Spleen (tissue), 11 donors: ENCODE data around the gene TOMT. TPM values are rescaled to one million over a fixed set of nuclear protein-coding genes. Genes with fewer than 3 reads are reported as not detected.

Experiments used
- DNase-seq: peaks from one replicate; pipeline ENCODE4 v3.0.0-alpha.2; 2020
- H3K27ac ChIP-seq, 8 donors: fragments of 200-600 bp; sonication (generic) in 7 of 8; 1 replicate in 4 of 8; 2 replicates in 4 of 8; pipeline versions ENCODE4 v1.5.0 to v1.8.0; 2016 to 2021; ENCODE audit warnings: inconsistent platforms in 4 of 8, mild to moderate bottlenecking in 4 of 8, moderate library complexity in 1 of 8
- H3K27me3 ChIP-seq, 7 donors: fragments of 200-600 bp; sonication (generic) in 6 of 7; replicated peaks in 1 of 7; 1 replicate in 4 of 7; 2 replicates in 3 of 7; pipeline versions ENCODE4 v1.5.0 to v1.8.0; 2016 to 2021; ENCODE audit warnings: inconsistent platforms in 3 of 7, mild to moderate bottlenecking in 1 of 7
- H3K36me3 ChIP-seq, 6 donors: fragments of 200-600 bp; sonication (generic) in 5 of 6; 1 replicate in 4 of 6; 2 replicates in 2 of 6; pipeline versions ENCODE4 v1.5.0 to v1.8.0; 2016 to 2021; ENCODE audit warnings: inconsistent platforms in 2 of 6
- H3K4me1 ChIP-seq, 6 donors: fragments of 200-600 bp; sonication (generic) in 5 of 6; 1 replicate in 3 of 6; 2 replicates in 3 of 6; pipeline versions ENCODE4 v1.5.0 to v1.8.0; 2016 to 2021; ENCODE audit warnings: inconsistent platforms in 3 of 6
- H3K4me3 ChIP-seq, 8 donors: fragments of 200-600 bp; sonication (generic) in 7 of 8; 1 replicate in 4 of 8; 2 replicates in 4 of 8; pipeline versions ENCODE4 v1.5.0 to v1.8.0; 2016 to 2021; ENCODE audit warnings: inconsistent platforms in 4 of 8, mild to moderate bottlenecking in 4 of 8, moderate library complexity in 2 of 8
- H3K9me3 ChIP-seq, 8 donors: fragments of 200-600 bp; sonication (generic) in 7 of 8; 1 replicate in 4 of 8; 2 replicates in 4 of 8; pipeline versions ENCODE4 v1.5.0 to v1.8.0; 2016 to 2021; ENCODE audit warnings: inconsistent platforms in 4 of 8
- CTCF ChIP-seq, 11 experiments: fragments of 200-600 bp in 7 of 11; fragments of 450-650 bp in 4 of 11; sonication (generic) in 4 of 11; IDR thresholded peaks in 8 of 11; conservative IDR thresholded peaks in 3 of 11; 1 replicate in 7 of 11; 2 replicates in 4 of 11; pipeline versions ENCODE4 v1.4.0 to v1.8.0; 2016 to 2021; ENCODE audit warnings: antibody characterized with exemption in 11 of 11, inconsistent platforms in 4 of 11, mild to moderate bottlenecking in 1 of 11
- POLR2A ChIP-seq, 3 donors: fragments of 450-650 bp; IDR thresholded peaks; one replicate each; pipeline ENCODE4 v1.5.1; 2017; ENCODE audit warnings: antibody characterized with exemption in 3 of 3, mild to moderate bottlenecking in 1 of 3
- POLR2AphosphoS5 ChIP-seq, 3 donors: sonication (generic); formaldehyde crosslinking; IDR thresholded peaks; one replicate each; pipeline ENCODE4 v1.5.1; 2017; ENCODE audit warnings: antibody characterized with exemption in 3 of 3
- WGBS, 5 donors: extraction: QIAGEN DNeasy Blood & Tissue Kit in 3 of 5; methylation state at CpG; one replicate each; pipeline versions ENCODE4 v1.1.5 to v1.1.7; 2013 to 2018; 5-methylcytosine and 5-hydroxymethylcytosine counted together
- intact Hi-C: fragments of 100-400 bp; cut with DNase I; formaldehyde crosslinking; loops from one replicate; pipeline ENCODE4 v1.15.0; 2023; ENCODE audit warnings: low total_unique reads
- polyA plus RNA-seq, 3 donors: library from polyadenylated mRNA; stranded (reverse); fragments of 200-250 nt; gene quantifications; one replicate each; pipeline ENCODE4 v1.2.1, GENCODE V29; 2013
- total RNA-seq, 7 donors: library from RNA; depleted of rRNA in 3 of 7; stranded (reverse); fragments of >200 nt in 3 of 7; fragmentation: NEBNext Ultra II Directional in 4 of 7; extraction: Animal tissue kit (Norgen Biotek cat#: 25700) in 4 of 7; gene quantifications; one replicate each; pipeline versions ENCODE4 v1.1.0 to v1.2.1, GENCODE V29; 2016 to 2021
- donor health status: healthy with polysubstance abuse.
- donor health status: DM: no; HTN: no; CAD: no; lungs with moderate emphysema.
- donor health status: DM: no; HTN: no; CAD: no.
- donor health status: Bipolar disorder and iron deficiency.
- donor health status: healthy.
- donor health status: DM: no; HTN: no; CAD: no.
- donor health status: DM: yes; HTN: yes; CAD: no.

TOMT gene
- total and polyA plus RNA-seq, 10 donors, result not detected

- peaks cover 18 to 65% (median 47%) of the 10 kb centered on the region in 6 donors for H3K4me1 ChIP-seq
- TF ChIP-seq POLR2A (IDR thresholded peaks at IDR 0.05), result no peak
- no peak for TF ChIP-seq POLR2AphosphoS5 (IDR thresholded peaks at IDR 0.05)
- no peak for TF ChIP-seq CTCF (IDR thresholded peaks at IDR 0.05 in 8 of 11, conservative IDR thresholded peaks at IDR 0.05 in 3 of 11)
- peaks cover 0 to 46% (median 3%) of the 10 kb centered on the region in 6 donors for H3K36me3 ChIP-seq
- DNase-seq, result no peak
- H3K9me3 ChIP-seq, result no peaks in the 10 kb centered on the region
- no peak overlapping the region for H3K4me3 ChIP-seq
- peak overlapping the region in 4 of 8 donors; percentile 2 to 40 (median 13) for H3K27ac ChIP-seq
- intact Hi-C loops, result no loop called here
- H3K27me3 ChIP-seq, result no peaks in the 10 kb centered on the region
Observed at GRCh38 chr11:72067266-72067665, 38.5 kb upstream of the TOMT start.

GRCh38 chr11:72067676-72068075, 38.0 kb upstream of the TOMT start:
- Histone ChIP-seq H3K27me3 (no peaks in the 10 kb centered on the region), H3K27ac (peak overlapping the region in 4 of 8 donors; percentile 2 to 89 (median 44)), H3K9me3 (no peaks in the 10 kb centered on the region), H3K36me3 (peaks cover 0 to 42% (median 3%) of the 10 kb centered on the region in 6 donors), H3K4me1 (peaks cover 21 to 69% (median 50%) of the 10 kb centered on the region in 6 donors), H3K4me3 (no peak overlapping the region)
- TF ChIP-seq CTCF (IDR thresholded peaks at IDR 0.05 in 8 of 11, conservative IDR thresholded peaks at IDR 0.05 in 3 of 11), result no peak
- TF ChIP-seq POLR2AphosphoS5 (IDR thresholded peaks at IDR 0.05), result no peak
- TF ChIP-seq POLR2A (IDR thresholded peaks at IDR 0.05), result no peak
- intact Hi-C loops, result no loop called here
- DNase-seq, result no peak

- TF ChIP-seq POLR2A (IDR thresholded peaks at IDR 0.05) (no peak), CTCF (IDR thresholded peaks at IDR 0.05 in 8 of 11, conservative IDR thresholded peaks at IDR 0.05 in 3 of 11) (no peak), POLR2AphosphoS5 (IDR thresholded peaks at IDR 0.05) (no peak)
- H3K36me3 ChIP-seq, result peaks cover 0 to 38% (median 3%) of the 10 kb centered on the region in 6 donors
- peak overlapping the region in 1 of 8 donors; percentile 23 for H3K4me3 ChIP-seq
- no peaks in the 10 kb centered on the region for H3K9me3 ChIP-seq
- intact Hi-C loops, result no loop called here
- H3K4me1 ChIP-seq, result peaks cover 21 to 79% (median 51%) of the 10 kb centered on the region in 6 donors
- H3K27me3 ChIP-seq, result no peaks in the 10 kb centered on the region
- H3K27ac ChIP-seq, result peak overlapping the region; percentile 76 to 89 (median 82)
- no peak for DNase-seq
Observed at GRCh38 chr11:72069200-72069599, 36.5 kb upstream of the TOMT start.

DNA sequence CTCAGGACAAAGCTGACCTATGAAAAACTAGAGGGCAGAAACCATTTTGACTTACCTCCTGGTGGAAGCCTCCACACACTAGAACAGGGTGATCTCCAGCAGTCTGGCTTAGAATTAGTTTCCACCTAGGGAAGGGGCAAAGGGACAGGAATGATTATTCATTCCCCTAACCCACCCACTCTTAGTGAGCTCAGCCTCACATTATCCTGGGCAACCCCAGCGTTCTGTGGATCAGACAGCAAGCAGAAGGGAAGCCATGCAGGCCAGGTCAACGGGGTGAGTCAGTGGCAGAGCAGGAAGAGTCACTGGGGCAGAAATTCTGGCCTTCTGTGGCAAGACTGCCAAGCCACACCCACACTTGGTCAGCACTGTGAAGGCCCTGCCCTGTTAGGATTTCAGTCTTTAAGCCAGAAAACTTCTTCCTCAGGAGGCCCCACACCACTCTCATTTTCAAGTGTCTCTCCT, 35.9 kb upstream of the TOMT start:
- peak overlapping the region; percentile 76 to 89 (median 82) for H3K27ac ChIP-seq
- H3K36me3 ChIP-seq, result peaks cover 0 to 32% (median 3%) of the 10 kb centered on the region in 6 donors
- peak overlapping the region in 1 of 8 donors; percentile 23 for H3K4me3 ChIP-seq
- peaks cover 21 to 85% (median 51%) of the 10 kb centered on the region in 6 donors for H3K4me1 ChIP-seq
- intact Hi-C loops, result no loop called here
- H3K9me3 ChIP-seq, result no peaks in the 10 kb centered on the region
- no peaks in the 10 kb centered on the region for H3K27me3 ChIP-seq
- WGBS, 5 donors, result 3 to 22% (median 8%) methylated on average over 2 of the region's 2 CpGs
- TF ChIP-seq POLR2AphosphoS5 (IDR thresholded peaks at IDR 0.05) (peak; percentile 11 to 83 (median 70)), POLR2A (IDR thresholded peaks at IDR 0.05) (no peak), CTCF (IDR thresholded peaks at IDR 0.05 in 8 of 11, conservative IDR thresholded peaks at IDR 0.05 in 3 of 11) (no peak)
- peak; percentile 91 for DNase-seq
